A673 (cell line): Measurements from ENCODE around the gene APOA4. TPM values are rescaled to one million over a fixed set of nuclear protein-coding genes. Genes with fewer than 3 reads are reported as not detected.

Experiments
- total RNA-seq: library from RNA; stranded (reverse); gene quantifications from 2 replicates; pipeline ENCODE4 v1.2.3, GENCODE V29; 2021

Gene APOA4
- total RNA-seq, 1 experiment from 2014 or later: not detected

Other genes starting within 250 kb of the APOA4 start
- gene BUD13, start 50.3 kb downstream of the APOA4 start, total RNA-seq: 38.7 and 39.4 TPM in 2 replicates
- gene ZPR1, start 35.3 kb downstream of the APOA4 start, total RNA-seq: 100 and 109 TPM in 2 replicates
- not detected in 2 replicates for gene APOA5, start 31.4 kb downstream of the APOA4 start, total RNA-seq
- gene APOC3, start 6.6 kb upstream of the APOA4 start, total RNA-seq: not detected in 2 replicates
- 0.35 and 0.43 TPM in 2 replicates for gene APOA1, start 14.3 kb upstream of the APOA4 start, total RNA-seq